Left kidney (tissue), 2 donors: ENCODE measurements around the gene CNOT4. TPM values are rescaled to one million over a fixed set of nuclear protein-coding genes. Genes with fewer than 3 reads are reported as not detected.
A peak's percentile ranks its signal among the peaks of the same experiment; 100 is the strongest.
"Not testable (repeated sequence)": the region's sequence is repeated elsewhere in the genome, so short reads cannot be mapped to it uniquely, and the experiment has no call there.

Experiments
- DNase-seq: peaks from one replicate; pipeline ENCODE4 v3.0.0-alpha.2; 2013
- polyA plus RNA-seq: library from polyadenylated mRNA; unstranded; fragments of 120-200 nt; gene quantifications from one replicate; pipeline ENCODE4 v1.2.1, GENCODE V29; 2013; ENCODE audit not compliant: insufficient read length

The CNOT4 gene
- polyA plus RNA-seq, 1 donor: 38.2 TPM

DNA sequence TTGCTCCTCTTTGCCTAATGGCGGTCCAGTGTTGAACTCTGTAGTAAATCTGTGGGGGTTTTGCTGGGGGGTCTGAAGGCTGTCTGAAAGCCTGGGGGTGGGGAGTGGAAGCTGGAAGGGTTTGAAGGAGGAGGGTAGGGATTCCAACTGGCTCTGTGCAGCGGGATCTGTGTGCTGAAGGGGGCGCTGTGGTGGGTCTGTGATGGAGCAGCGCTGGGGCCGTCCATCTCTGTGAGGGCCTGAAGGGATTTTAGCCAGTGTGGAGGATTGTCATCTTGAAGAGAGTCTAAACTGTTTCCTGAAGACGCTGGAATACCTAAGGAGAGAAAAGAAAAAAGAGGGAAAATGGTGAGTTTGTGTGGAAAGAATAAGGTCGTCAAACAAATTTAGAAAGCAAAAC, 147.0 kb downstream of the CNOT4 start:
- no peak for DNase-seq

- no peak for DNase-seq
Measured at GRCh38 chr7:135361788-135362187, 148.1 kb downstream of the CNOT4 start.

- DNase-seq: no peak
Measured at GRCh38 chr7:135359615-135360014, 150.3 kb downstream of the CNOT4 start.

GRCh38 chr7:135355377-135356048, 154.4 kb downstream of the CNOT4 start:
- no peak for DNase-seq

GRCh38 chr7:135353832-135354231, 156.1 kb downstream of the CNOT4 start:
- no peak for DNase-seq

GRCh38 chr7:135352285-135352684, 157.6 kb downstream of the CNOT4 start:
- DNase-seq: no peak

DNA sequence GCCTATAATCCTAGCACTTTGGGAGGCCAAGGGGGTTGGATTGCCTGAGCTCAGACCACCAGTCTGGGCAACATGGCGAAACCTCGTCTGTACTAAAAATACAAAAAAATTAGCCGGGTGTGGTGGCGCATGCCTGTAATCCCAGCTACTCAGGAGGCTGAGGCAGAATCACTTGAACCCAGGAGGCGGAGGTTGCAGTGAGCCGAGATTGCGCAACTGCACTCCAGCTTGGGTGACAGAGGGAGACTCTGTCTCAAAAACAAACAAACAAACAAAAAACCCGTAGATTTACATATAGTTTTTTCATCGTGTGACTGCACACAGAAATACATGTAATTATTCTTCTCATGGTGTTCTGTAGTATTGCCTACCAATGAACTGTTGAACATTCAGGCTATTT, 158.8 kb downstream of the CNOT4 start:
- not testable (repeated sequence) for DNase-seq

DNA sequence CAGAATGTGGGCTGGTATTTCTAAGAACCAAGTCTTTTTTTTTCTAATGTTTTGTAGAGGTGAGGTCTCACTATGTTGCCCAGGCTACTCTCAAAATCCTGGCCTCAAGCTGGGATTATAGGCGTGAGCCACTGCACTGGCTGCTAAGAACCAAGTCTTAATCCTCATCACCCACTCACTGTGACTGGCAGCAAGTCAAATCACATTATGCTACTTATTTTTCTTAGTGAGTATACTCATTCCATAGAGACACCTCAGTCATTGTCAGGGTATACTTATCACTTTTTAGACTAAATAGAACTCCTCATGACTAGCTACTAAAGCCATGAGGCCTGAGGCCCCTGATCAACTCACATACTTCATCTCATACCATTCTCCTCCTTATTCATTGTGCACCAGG, 160.2 kb downstream of the CNOT4 start:
- no peak for DNase-seq

GRCh38 chr7:135348493-135348892, 161.4 kb downstream of the CNOT4 start:
- DNase-seq: no peak

DNA sequence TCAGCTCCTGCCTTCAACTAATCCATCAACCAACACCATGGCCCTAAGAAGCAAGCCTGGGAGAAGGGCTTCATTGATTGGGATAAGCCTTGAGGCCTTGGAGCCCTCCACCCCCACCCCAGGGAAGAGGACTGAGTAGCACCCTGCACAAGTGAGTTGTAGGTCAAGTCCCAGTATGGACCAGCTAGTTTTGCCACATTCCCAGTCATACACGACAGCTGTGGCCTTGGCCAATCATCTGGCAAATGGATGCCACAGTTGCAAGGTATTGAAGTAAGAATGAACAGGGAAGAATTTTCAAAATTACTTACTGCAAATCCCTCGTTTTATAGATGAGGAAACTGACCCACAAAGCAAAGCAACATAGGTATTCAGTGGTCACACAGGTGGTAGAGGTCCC, 166.5 kb downstream of the CNOT4 start:
- no peak for DNase-seq

- no peak for DNase-seq
Measured at GRCh38 chr7:135342887-135343286, 167.0 kb downstream of the CNOT4 start.

- no peak for DNase-seq
Measured at GRCh38 chr7:135341049-135341448, 168.9 kb downstream of the CNOT4 start.

DNA sequence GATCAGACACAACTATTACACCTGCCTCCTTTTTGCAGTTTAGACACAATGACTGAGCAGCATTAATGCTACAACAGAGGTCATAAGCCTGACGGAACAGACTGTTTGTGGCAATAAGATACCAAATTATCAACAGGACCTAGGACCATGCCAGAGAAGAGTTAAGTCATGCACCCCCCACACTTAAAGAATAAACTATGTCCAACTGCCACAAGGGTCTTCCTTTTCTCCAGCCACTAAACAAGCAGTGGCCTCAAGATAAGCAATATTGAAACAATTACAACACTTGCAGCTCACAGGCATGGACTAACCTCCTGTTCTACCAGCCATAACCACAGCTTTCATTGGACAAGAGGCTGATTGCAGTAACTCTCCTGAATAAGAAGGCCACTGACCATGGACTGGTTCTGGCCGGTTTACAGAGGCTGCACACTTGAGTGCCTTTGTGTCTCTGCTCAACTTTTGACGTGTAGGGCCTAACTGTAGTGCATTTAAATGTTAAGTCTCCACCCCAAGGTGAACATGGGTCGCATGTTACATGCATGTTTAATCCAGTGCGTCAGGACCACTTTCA, 171.8 kb downstream of the CNOT4 start:
- DNase-seq: no peak

DNA sequence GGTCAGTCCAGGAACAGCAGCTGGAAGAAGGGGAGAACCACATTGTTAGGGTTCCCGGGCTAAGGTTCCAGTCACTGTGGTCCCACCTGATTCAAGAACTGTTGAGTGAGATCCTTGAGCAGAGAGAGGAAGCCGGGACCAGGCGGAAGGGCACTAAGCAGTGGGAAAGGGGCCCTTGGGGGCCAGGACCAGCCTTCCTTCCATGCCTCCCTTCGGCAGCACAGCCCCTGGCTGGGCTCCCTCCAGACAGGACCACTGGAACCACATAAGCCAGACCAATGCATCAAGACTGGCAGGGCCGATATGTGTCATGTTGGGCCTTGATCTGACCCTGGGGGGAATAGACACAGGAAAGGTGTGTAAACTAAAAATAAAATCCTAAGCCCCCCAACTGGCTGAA, 172.4 kb downstream of the CNOT4 start:
- no peak for DNase-seq

DNA sequence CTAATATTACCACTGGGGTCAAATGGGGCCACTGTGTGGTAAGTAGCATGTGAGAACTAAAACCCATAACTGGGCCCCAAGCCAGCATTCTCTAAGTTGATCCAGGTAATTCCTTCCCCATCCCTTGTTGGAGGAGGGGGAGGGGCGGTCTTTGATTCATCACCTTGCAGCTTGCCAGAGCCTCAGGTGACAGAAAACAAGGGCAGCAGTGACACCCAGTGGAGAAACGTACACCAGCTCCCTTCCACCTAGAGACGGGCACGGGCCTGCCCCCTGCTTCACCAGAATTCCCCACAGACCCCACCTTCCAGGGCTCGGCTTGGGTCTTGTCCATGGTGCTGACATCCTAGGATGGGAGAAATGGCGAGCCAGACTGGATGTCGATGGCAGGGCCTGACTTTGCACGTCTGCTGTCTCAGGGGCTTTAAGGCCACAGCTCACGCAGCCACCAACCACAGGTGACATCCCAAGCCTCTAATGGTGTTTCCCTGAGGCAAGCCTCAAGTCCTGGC, 174.2 kb downstream of the CNOT4 start:
- DNase-seq: peak; percentile 91

DNA sequence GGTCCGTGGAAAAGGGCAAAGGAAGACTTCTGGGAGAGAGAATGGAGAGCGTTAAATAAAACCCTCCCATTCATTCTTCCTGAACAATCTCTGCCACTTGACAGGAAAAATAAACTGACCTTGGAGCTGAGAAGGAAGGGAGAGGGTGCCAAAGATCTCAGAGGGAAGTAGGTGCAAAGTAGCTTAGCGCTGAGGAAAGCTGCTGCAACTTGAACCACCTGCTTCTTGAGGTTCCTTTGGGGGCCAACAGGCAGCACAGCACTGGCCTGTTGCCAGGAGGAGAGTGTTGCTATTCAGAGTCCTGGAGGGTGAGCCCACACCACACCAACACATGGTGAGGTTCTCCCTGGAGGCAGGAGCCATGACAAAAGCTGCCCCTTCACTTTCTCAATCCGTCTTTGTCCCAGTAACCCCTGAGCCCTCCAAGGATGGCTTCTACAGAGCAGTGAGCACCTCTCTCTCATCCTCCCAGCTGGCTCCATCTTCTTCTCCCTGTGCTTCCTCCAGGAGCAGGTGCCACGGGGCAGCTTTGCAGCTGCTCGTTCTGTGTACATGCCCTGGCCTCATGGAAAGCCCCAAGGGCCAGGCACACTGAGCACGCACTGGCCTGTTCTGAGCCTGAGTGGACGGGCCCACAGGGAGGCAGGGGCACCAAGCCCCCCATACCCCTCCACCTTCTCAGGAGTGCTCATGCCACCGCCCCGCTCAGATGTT, 174.9 kb downstream of the CNOT4 start:
- no peak for DNase-seq

DNA sequence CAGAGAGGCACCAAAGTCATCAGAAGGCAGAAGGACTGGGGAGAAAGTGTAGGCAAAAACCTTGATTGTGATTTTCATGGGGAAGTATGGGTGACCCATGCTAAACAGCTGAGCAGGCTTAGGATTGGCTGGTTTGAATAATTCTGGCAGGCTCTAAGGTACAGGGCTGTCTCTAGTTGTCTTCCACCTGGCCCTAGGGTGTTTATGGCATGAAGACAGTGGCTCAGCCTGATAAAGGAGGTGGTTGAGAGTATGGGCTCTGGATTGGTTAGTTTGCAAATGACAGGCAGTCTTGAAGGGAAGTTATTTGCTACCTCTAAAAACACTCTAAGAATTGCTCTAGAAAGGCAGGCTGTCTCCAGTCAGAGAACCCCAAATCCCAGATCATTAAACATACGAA, 176.0 kb downstream of the CNOT4 start:
- no peak for DNase-seq

- DNase-seq: peak; percentile 15
Measured at GRCh38 chr7:135333200-135333599, 176.7 kb downstream of the CNOT4 start.

DNA sequence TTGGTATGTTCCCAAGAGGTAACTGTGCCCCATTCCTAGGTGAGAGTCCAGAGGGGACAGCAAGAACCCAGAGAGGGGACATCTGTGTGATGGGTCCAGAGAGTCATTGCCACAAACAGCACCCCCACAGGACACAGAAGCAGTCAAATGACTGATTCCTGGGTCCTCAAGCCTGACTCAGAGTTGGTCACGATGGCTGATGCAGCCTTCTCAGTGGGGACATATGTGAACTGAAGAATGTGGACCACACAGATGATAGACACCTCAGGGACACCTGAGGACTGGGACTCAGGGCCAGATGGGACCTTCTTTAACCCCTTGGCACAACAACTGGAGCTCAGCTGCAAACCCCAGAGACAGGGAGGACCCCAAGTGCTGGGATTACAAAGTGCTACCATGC, 179.8 kb downstream of the CNOT4 start:
- DNase-seq: no peak

DNA sequence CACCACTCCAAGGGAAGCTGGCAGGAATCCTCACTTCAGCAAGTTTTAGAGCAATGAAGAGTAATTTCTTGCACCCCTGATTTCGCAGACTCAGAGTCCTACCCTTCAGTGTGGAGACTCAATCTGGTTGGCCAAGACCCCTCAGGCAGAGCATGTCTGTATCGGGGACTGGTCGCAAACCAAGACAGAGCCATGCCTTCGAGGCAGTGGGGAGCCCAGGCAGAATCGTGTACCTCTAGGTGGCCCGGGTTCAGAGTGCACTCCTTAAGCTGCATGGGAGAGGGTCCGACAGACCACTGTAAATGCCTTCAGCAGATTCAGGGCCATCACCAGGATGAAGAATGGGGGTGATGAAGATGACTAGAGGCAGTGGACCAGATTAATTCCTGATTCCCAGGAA, 181.4 kb downstream of the CNOT4 start:
- DNase-seq: no peak

GRCh38 chr7:135328053-135328452, 181.8 kb downstream of the CNOT4 start:
- DNase-seq: no peak

- no peak for DNase-seq
Measured at GRCh38 chr7:135327458-135327857, 182.4 kb downstream of the CNOT4 start.

- no peak for DNase-seq
Measured at GRCh38 chr7:135326636-135327280, 183.1 kb downstream of the CNOT4 start.
